Measurements from ENCODE around the gene SLC22A9.

GRCh38 chr11:63321723-63322122, 47.9 kb upstream of the SLC22A9 start:
- TF ChIP-seq CTCF (IDR thresholded peaks at IDR 0.05; ENCODE audit: low read depth, low read length, poor library complexity, severe bottlenecking) (no peak), EZH2phosphoT487 (IDR thresholded peaks at IDR 0.05; ENCODE audit: borderline replicate concordance, low read length) (no peak)
